Left lung (tissue), 10 donors: ENCODE measurements around the gene WDR70. TPM values are rescaled to one million over a fixed set of nuclear protein-coding genes. Genes with fewer than 3 reads are reported as not detected.

Experiments used
- ATAC-seq: fragments of 200-7000 bp; cut with Tn5 transposase; one replicate; pipeline ENCODE4 v1.9.1; 2020; ENCODE audit warnings: moderate library complexity
- DNase-seq, 4 donors: peaks; one replicate each; pipeline ENCODE4 v3.0.0-alpha.2; 2013 to 2020
- H3K27ac ChIP-seq, 2 donors: fragments of 200-600 bp; sonication (generic) in 1 of 2; one replicate each; pipeline versions ENCODE4 v1.5.0 to v1.8.0; 2020 to 2021
- H3K27me3 ChIP-seq, 2 donors: fragments of 200-600 bp; sonication (generic) in 1 of 2; one replicate each; pipeline versions ENCODE4 v1.5.0 to v1.8.0; 2020 to 2021
- H3K36me3 ChIP-seq, 2 donors: fragments of 200-600 bp; sonication (generic) in 1 of 2; one replicate each; pipeline versions ENCODE4 v1.5.0 to v1.8.0; 2020 to 2021
- H3K4me1 ChIP-seq, 2 donors: fragments of 200-600 bp; one replicate each; pipeline ENCODE4 v1.8.0; 2021
- H3K4me3 ChIP-seq, 2 donors: fragments of 200-600 bp; sonication (generic) in 1 of 2; one replicate each; pipeline versions ENCODE4 v1.5.0 to v1.8.0; 2020 to 2021; ENCODE audit warnings: mild to moderate bottlenecking in 1 of 2
- H3K9me3 ChIP-seq, 2 donors: fragments of 200-600 bp; sonication (generic) in 1 of 2; one replicate each; pipeline versions ENCODE4 v1.5.0 to v1.8.0; 2020 to 2021
- CTCF ChIP-seq, 2 donors: fragments of 200-600 bp; sonication (generic) in 1 of 2; IDR thresholded peaks; one replicate each; pipeline versions ENCODE4 v1.5.0 to v1.8.0; 2021; ENCODE audit warnings: antibody characterized with exemption in 2 of 2
- intact Hi-C, 2 donors: fragments of 100-400 bp; cut with DNase I; formaldehyde crosslinking; loops; one replicate each; pipeline versions ENCODE4 v1.11.2 to v1.14.2; 2022
- polyA plus RNA-seq, 6 donors: library from polyadenylated mRNA; unstranded; fragments of 120-200 nt; gene quantifications; one replicate each; pipeline ENCODE4 v1.2.1, GENCODE V29; 2013; ENCODE audit not compliant: insufficient read length in 6 of 6
- total RNA-seq, 2 donors: library from RNA; stranded (reverse); fragmentation: NEBNext Ultra II Directional; extraction: Animal tissue kit (Norgen Biotek cat#: 25700); gene quantifications; one replicate each; pipeline ENCODE4 v1.2.1, GENCODE V29; 2021
- donor health status: DM: no; HTN: yes; CAD: no.
- donor health status: DM: no; HTN: no; CAD: no.

Gene WDR70
- total and polyA plus RNA-seq, 8 donors = 21.9 to 59.2 (median 47.5) TPM

- no peak overlapping the region for H3K4me3 ChIP-seq
- H3K36me3 ChIP-seq = peaks cover 0 to 25% of the 10 kb centered on the region in 2 donors
- H3K27ac ChIP-seq = no peak overlapping the region
- peaks cover 0 to 12% of the 10 kb centered on the region in 2 donors for H3K9me3 ChIP-seq
- intact Hi-C loops = no loop called here
- H3K27me3 ChIP-seq = no peaks in the 10 kb centered on the region
- peak; percentile 57 for ATAC-seq
- no peaks in the 10 kb centered on the region for H3K4me1 ChIP-seq
- no peak for TF ChIP-seq CTCF (IDR thresholded peaks at IDR 0.05)
- no peak for DNase-seq
Observed at GRCh38 chr5:37520811-37521210, 141.7 kb downstream of the WDR70 start.

- no peak for TF ChIP-seq CTCF (IDR thresholded peaks at IDR 0.05)
- no peak for DNase-seq
- intact Hi-C loops = no loop called here
- no peaks in the 10 kb centered on the region for H3K36me3 ChIP-seq
- peaks cover 0 to 8% of the 10 kb centered on the region in 2 donors for H3K9me3 ChIP-seq
- no peak overlapping the region for H3K27ac ChIP-seq
- H3K4me3 ChIP-seq = no peak overlapping the region
- no peaks in the 10 kb centered on the region for H3K4me1 ChIP-seq
- no peaks in the 10 kb centered on the region for H3K27me3 ChIP-seq
- ATAC-seq = no peak
Observed at GRCh38 chr5:37532976-37533740, 154.0 kb downstream of the WDR70 start.

GRCh38 chr5:37533851-37534250 lies 154.7 kb downstream of the WDR70 start:
- Histone ChIP-seq H3K36me3 (no peaks in the 10 kb centered on the region), H3K9me3 (peaks cover 0 to 8% of the 10 kb centered on the region in 2 donors), H3K4me3 (no peak overlapping the region), H3K27me3 (no peaks in the 10 kb centered on the region), H3K4me1 (no peaks in the 10 kb centered on the region), H3K27ac (no peak overlapping the region)
- no peak for ATAC-seq
- TF ChIP-seq CTCF (IDR thresholded peaks at IDR 0.05) = no peak
- no peak for DNase-seq
- intact Hi-C loops = no loop called here

- DNase-seq = no peak
- H3K27me3 ChIP-seq = no peaks in the 10 kb centered on the region
- no peak for ATAC-seq
- no peak overlapping the region for H3K4me3 ChIP-seq
- H3K27ac ChIP-seq = no peak overlapping the region
- no peak for TF ChIP-seq CTCF (IDR thresholded peaks at IDR 0.05)
- H3K4me1 ChIP-seq = peaks cover 0 to 3% of the 10 kb centered on the region in 2 donors
- intact Hi-C loops = no loop called here
- no peaks in the 10 kb centered on the region for H3K9me3 ChIP-seq
- no peaks in the 10 kb centered on the region for H3K36me3 ChIP-seq
Observed at GRCh38 chr5:37539459-37539858, 160.3 kb downstream of the WDR70 start.

GRCh38 chr5:37543216-37543615 lies 164.1 kb downstream of the WDR70 start:
- Histone ChIP-seq H3K4me3 (no peak overlapping the region), H3K27ac (no peak overlapping the region), H3K36me3 (no peaks in the 10 kb centered on the region), H3K9me3 (no peaks in the 10 kb centered on the region), H3K27me3 (no peaks in the 10 kb centered on the region), H3K4me1 (peaks cover 0 to 3% of the 10 kb centered on the region in 2 donors)
- no peak for TF ChIP-seq CTCF (IDR thresholded peaks at IDR 0.05)
- intact Hi-C loops = no loop called here
- ATAC-seq = no peak
- no peak for DNase-seq
